GM23248 (cell line): ENCODE data around the gene ABCA3.
"Not testable (repeated sequence)": the region's sequence is repeated elsewhere in the genome, so short reads cannot be mapped to it uniquely, and the experiment has no call there.

Source experiments
- EZH2 ChIP-seq: fragments of 200-600 bp; sonication (generic); IDR thresholded peaks from 2 replicates; pipeline ENCODE4 v1.6.1; 2018; ENCODE audit warnings: antibody characterized with exemption, mild to moderate bottlenecking; ENCODE audit not compliant: insufficient read depth, poor library complexity, severe bottlenecking
- EZH2phosphoT487 ChIP-seq: fragments of 200-600 bp; sonication (generic); IDR thresholded peaks from 2 replicates; pipeline ENCODE4 v1.6.1; 2018; ENCODE audit warnings: antibody characterized with exemption, moderate library complexity, mild to moderate bottlenecking, low read depth; ENCODE audit not compliant: insufficient read depth

DNA sequence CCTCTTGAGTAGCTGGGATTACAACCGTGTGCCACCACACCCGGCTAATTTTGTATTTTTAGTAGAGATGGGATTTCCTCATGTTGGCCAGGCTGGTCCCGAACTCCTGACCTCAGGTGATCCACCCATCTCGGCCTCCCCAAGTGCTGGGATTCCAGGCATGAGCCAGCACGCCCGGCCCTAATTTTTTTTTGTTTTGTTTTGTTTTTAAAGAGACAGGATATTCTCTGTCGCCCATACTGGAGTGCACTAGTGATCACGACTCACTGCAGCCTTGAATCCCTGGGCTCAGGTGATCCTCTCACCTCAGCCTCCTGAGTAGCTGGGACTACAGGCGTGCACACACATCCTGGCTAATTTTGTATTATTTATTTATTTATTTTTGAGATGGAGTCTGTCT lies 100.2 kb downstream of the ABCA3 start:
- not testable (repeated sequence) for TF ChIP-seq EZH2, EZH2phosphoT487
